Stimulated activated naive CD8-positive, alpha-beta T cell treated with anti-CD3 and anti-CD28 coated beads, Interleukin-15, Interleukin-2, amounts not matched to agents 100 U/mL and 50 U/mL, for 24 hours (primary cell): ENCODE data around the gene TUT1.
A peak's percentile ranks its signal among the peaks of the same experiment; 100 is the strongest.
"Not testable (repeated sequence)": the region's sequence is repeated elsewhere in the genome, so short reads cannot be mapped to it uniquely, and the experiment has no call there.

ENCODE experiments used
- ATAC-seq: fragments of 150-1000 bp; cut with Tn5 transposase; one replicate; pipeline ENCODE4 v1.10.0; 2021
- DNase-seq: peaks from one replicate; pipeline ENCODE4 v3.0.0; 2021

Gene TUT1

GRCh38 chr11:62577046-62577714 is 14.1 kb downstream of the TUT1 start:
- no peak for DNase-seq
- ATAC-seq = no peak

DNA sequence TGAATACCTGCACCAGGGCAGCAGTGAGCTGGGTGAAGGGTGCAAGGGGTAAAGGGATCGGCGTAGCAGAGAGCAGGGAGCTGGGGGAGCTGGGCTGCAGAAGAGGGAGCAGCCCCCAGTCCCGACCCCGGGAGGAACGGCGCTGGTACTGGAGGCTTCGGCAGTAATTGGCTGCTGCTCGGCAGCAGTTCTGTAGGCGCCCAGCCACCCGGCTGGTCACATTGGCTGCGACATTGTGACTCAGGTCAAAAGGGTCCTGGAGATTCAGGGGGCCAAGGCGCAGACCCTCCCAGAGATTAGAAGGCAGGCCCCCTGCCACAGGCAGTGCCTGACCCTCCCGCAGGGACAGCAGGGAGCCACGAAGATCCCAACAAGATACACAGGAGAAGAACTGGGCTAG is 15.5 kb downstream of the TUT1 start:
- DNase-seq (no peak), ATAC-seq (no peak)

DNA sequence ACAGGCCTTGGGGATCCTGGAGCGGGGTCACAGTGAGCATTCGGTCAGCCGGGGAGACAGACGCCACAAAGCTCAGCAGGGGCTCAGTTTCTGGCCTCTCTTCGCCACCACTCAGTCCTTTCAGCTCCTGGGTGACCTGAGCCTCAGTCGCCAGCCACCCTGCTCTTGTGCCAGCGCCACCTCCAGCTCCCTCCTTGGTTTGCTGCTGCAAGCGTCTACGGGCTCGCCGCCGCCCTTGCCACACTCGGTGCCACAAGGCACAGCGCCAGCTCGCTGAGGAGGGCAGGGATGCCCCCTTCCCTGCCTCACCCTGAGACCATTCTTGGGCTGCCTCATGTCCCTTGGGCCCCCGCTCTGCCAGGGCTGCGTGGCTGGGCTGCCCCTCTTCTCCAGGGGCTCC is 16.2 kb downstream of the TUT1 start:
- ATAC-seq (no peak), DNase-seq (no peak)

GRCh38 chr11:62574363-62575071 is 16.8 kb downstream of the TUT1 start:
- ATAC-seq = peak; percentile 8
- DNase-seq = peak; percentile 45

DNA sequence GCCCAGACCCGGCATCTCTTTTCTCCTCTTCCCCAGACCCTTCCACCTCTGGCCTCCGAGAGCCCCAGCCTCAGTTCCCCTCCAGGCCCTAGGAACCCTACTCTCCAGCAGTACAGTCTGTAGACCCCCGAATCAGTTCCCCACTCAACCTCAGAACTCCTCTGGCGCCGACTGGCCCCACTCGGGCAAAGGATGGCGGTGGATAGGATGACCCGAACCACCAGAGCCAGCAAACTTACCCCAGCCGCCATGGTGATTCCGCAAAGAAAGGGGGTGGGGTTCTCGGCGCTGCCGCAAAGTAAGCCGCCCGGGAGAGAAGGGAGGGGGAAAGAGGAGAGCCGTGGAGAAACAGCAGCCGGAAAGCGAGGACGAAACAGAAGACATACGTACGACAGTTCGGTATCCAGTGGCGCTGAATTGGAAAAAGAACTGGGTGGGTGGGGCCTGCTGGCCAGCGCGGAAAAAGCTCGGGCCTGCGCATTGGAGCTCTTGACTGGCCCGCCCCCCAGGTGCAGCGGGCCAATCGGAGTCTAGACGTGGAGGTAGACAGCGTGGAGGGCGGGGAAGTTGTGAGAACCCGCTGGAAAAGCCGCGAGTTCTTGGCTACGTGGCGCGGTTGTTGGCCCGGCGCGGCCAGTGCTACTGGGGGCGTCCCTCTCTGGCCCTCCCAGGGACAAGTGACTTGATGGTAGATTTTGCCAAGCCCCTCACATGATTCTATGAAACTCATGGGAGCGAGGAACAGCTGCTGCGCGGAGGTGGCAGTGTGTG is 17.5 kb downstream of the TUT1 start, which contains the start of gene EEF1G:
Gene EEF1G (minus strand): TSS at position 300 of the 771 bp plus-strand sequence. CDS start 49 bp downstream, at position 251.
- DNase-seq (peak; percentile 97), ATAC-seq (peak; percentile 93)

GRCh38 chr11:62573006-62573591 is 18.2 kb downstream of the TUT1 start:
- no peak for DNase-seq
- ATAC-seq = no peak

DNA sequence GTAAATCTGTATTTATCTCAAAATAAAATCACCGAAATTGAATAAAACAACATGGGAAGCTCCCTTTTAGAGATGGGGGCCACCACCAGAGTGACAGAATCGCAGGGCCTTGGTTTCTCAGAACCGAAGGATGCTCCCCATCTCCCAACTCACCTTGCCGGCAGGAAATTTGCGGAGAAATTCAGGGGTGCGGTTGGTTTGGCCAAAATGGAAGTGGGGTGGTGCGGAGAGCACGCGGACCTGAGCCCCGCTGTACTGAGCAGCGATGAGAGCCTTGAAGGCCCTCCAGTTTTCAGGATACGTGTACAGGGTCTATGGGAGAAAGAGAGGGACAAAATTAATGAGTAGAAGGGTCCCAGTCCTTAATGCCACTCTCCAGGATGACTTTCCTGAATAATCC is 18.9 kb downstream of the TUT1 start:
- ATAC-seq (no peak), DNase-seq (no peak)

DNA sequence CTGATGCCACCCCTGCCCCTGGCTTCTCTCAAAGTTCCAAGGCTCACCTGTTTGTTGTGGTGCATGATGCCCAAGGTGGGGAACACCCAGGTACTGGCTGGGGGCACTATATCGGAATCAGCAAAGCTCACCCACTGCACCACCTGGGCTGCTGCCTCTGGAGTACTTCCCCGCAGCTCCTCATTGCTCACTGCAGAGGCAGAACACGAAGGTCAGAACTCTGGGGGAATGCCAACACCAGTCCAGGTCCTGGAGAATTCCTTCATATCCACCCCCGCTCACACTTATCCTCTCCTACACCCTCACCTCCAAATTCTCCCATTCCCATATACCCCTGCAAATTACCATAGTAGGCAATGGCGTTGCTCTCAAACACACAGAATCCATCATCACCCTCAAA is 19.8 kb downstream of the TUT1 start:
- DNase-seq, ATAC-seq: not testable (repeated sequence)

DNA sequence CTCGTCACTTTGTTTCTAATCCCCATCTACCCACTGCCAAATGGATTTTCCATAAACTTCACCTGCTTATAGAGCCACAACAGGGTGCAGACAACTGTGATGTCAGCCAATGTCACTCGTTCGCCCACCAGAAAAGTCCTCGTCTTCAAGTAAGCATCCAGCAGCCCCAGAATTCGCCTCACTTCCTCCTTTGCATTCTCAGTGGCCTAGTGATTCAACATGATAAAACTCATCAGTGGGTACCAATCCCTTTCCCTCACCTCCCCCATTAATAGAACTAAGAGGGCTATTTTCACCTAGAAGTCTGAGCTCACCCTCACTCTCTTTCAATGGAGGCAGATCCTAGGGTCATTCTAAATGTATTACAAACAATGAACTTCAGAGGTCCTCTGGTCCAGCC is 20.4 kb downstream of the TUT1 start:
- not testable (repeated sequence) for ATAC-seq, DNase-seq

DNA sequence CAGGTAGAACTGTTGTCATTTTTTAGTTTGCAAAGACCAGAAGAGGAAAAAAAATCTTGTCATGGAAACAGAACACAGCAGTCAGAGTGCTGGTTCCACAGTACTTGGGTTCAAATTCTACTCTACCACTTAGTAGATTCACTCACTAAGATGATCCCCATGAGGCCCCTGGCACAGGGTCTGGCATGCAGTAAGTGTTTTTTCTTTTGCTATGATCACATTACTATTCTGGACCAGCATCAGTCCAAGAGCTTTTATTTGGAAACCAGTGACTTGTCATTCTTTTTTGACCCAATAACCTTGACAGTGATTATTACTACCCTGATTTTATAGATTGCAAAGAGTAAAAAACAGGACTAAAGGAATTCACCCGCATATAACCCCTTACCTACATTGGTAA is 21.7 kb downstream of the TUT1 start:
- no peak for DNase-seq
- ATAC-seq = no peak

DNA sequence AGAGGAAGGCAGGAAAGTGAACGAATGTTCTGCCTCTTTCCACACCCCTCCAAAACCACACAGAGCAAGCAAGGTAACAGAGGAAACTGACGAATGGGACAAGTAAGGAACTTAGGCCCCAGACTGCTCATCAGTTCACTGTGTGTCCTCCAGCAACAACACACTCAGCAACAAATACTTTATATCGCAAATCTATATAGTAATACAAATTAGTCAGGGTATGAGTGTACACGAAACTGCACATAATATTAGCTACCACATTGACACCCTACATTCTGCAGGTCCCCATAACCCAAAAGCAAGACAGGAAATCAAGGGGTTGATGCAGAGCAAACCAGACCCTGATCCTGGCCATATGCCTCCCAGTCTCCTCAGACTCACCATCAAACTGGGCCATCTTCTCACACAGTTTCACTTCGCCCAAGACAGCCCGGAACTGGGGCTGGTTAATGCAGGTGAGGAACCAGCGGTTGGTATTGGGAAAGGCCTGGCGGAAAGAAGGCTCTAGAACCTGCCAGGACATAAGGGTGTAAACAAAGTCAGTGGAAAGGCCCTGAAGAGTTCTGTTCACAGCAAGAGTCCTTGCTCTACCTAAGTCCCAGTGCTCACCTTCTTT is 24.2 kb downstream of the TUT1 start:
- DNase-seq (no peak), ATAC-seq (no peak)

DNA sequence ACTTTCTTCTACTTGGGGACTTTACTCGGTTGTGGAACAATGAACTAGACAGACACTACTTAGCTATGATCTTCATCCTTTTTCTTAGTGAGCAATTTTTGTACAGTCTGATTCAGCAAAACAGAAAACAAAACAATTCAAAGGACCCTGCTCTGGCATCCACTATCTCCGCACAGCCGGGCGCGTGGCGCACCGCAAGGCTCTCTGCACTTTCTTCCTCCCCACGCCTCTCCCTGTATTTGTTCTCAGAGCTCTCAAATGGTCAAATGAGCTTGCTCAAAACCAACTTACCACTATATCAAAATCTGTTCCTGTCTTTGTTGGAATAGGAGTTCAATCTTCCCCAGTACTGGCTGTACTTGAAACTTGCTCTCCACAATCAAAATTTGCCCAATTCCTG is 25.1 kb downstream of the TUT1 start:
- DNase-seq = no peak
- no peak for ATAC-seq

- DNase-seq = no peak
- no peak for ATAC-seq
These were observed 26.1 kb downstream of the TUT1 start for GRCh38 chr11:62565100-62565802.

DNA sequence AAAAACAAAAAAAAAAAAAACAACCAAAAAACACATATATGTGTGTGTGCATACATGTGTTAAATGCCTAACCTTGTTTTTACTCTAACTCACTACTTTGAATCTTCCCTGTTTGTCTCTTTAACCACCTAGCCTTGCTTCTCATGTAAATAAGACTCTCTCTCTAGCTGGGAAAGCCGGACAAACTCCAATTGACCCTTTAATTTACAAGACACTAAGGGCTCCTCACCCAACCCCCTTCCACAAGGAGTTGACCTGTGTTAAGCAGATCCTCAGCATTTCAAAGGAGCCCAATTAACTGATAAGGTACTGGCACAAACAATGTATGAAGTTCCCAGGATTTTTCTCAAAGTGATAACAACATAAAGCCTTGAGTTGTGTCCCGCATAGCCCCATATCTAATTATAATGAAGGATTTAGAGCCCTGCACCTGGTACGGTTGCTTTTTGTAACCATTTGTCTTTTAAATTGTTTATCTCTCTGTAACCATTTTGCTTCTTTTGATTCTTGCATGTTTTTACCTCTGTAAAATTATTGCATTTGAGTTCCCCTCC is 29.6 kb downstream of the TUT1 start:
- not testable (repeated sequence) for ATAC-seq, DNase-seq

GRCh38 chr11:62560566-62561103 is 30.7 kb downstream of the TUT1 start:
- DNase-seq = peak; percentile 81
- ATAC-seq = peak; percentile 37

DNA sequence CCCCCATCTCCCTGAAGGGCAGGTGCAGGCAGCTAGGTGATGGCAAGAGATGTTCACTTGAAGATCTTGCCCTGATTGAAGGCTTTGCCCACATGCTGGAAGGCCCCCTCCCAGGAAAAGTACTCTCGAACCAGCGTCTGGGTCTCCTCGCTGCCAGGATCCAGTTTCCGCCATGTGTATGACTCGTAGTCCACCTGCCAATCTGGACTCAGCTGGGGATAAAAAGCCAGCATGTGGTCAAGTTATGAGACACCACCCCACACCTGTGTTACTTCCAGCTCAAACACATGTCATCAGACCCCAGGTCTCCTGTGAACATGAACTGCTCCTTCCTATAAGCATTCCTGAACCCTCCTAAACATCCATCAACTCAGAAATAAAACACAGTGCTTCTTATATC is 31.7 kb downstream of the TUT1 start:
- ATAC-seq, DNase-seq: not testable (repeated sequence)

- no peak for DNase-seq
- no peak for ATAC-seq
These were observed 32.1 kb downstream of the TUT1 start for GRCh38 chr11:62559204-62559603.

- DNase-seq (no peak), ATAC-seq (no peak)
These were observed 32.7 kb downstream of the TUT1 start for GRCh38 chr11:62558669-62559068.

DNA sequence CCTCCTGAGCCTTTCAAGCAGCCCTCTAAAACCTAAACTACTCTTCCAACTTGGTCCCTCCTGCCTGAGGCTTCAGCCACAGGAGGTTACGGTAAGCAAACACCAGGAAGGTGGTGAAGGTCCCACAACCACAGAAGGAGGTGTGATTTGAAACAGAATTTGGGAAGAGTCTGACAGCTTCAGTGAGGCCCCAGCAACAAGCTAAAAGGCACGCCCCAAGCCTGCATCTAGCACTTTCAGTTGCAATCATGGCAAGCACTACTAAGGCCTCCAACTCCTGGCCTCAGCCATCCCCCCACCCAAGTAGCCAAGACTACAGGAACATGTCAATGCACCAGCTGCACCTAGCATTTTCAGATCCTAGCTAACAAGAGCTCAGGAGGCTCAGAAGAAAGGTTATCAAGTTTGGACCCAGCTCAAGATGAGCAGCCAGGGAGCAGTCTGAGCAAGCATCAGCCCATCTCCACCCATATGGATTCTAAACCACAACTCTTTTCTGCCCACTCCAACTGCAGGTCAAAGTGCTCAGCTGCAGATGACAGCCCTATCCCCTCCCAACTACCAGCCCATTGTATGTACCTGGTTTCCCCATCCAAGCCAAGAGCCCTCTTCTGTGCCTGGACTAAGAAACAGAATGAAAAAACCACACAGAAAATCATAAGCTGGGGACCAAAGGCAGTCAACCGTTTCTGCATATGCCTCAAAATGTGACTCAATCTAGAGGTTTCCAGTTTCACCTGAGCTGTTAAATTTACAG is 34.3 kb downstream of the TUT1 start:
- ATAC-seq (peak; percentile 26), DNase-seq (peak; percentile 67)
